GM12872 (cell line): ENCODE data around the gene ZNF556.

Source experiments
- CTCF ChIP-seq: IDR thresholded peaks from 3 replicates; pipeline ENCODE4 v1.5.1; 2011; ENCODE audit warnings: low read depth, mild to moderate bottlenecking, low read length, moderate library complexity; ENCODE audit not compliant: insufficient read depth

ZNF556 gene

GRCh38 chr19:2883686-2884439, 16.7 kb downstream of the ZNF556 start:
- TF ChIP-seq CTCF, result no peak

GRCh38 chr19:2885736-2886135, 18.6 kb downstream of the ZNF556 start:
- no peak for TF ChIP-seq CTCF

GRCh38 chr19:2887391-2887914, 20.3 kb downstream of the ZNF556 start:
- TF ChIP-seq CTCF, result peak; percentile 67

GRCh38 chr19:2888731-2889224, 21.6 kb downstream of the ZNF556 start:
- no peak for TF ChIP-seq CTCF

GRCh38 chr19:2896694-2897093, 29.6 kb downstream of the ZNF556 start:
- no peak for TF ChIP-seq CTCF

- no peak for TF ChIP-seq CTCF
Measured at GRCh38 chr19:2900296-2901252, 33.4 kb downstream of the ZNF556 start, which contains the start of gene ZNF57. TSS of gene ZNF57 (plus strand) at chr19:2900928. CDS start at chr19:2901046, 118 bp downstream.

- TF ChIP-seq CTCF, result no peak
Measured at GRCh38 chr19:2902590-2903218, 35.6 kb downstream of the ZNF556 start.
